ENCODE results near the gene TANGO2. TPM values are rescaled to one million over a fixed set of nuclear protein-coding genes. Genes with fewer than 3 reads are reported as not detected.

Gene TANGO2
- total RNA-seq, 1 experiment from 2014 or later = 14.6 TPM

- peaks cover 26 to 81% (median 70%) of the 10 kb centered on the region in 3 experiments; a peak in 6 of 7 replicates for H3K36me3 Mint-ChIP-seq (ENCODE audit: insufficient read depth in 1 of 3, low read depth in 3 of 3)
- DNase-seq = no peak
- no peak overlapping the region for H3K27ac ChIP-seq (ENCODE audit: insufficient read length, low read depth, low read length)
These were observed 87.2 kb downstream of the TANGO2 start for GRCh38 chr22:20107951-20108756.

More at GRCh38 chr22:20107951-20108756, 87.2 kb downstream of the TANGO2 start:
- no peak overlapping the region for H3K18ac ChIP-seq (ENCODE audit: insufficient read length, low read depth, low read length)
- H3K4me1 ChIP-seq (ENCODE audit: insufficient read depth, low read length) = no peaks in the 10 kb centered on the region
- H4K91ac ChIP-seq (ENCODE audit: insufficient read length, low read depth, low read length) = no peak overlapping the region
- H4K20me1 ChIP-seq (ENCODE audit: control insufficient read depth, insufficient read depth, insufficient read length) = no peaks in the 10 kb centered on the region
- no peaks in the 10 kb centered on the region for H3K79me1 ChIP-seq (ENCODE audit: insufficient read depth, low read depth, low read length, poor library complexity, severe bottlenecking)
- no peaks in the 10 kb centered on the region; the same call in 1 of the 2 replicates for H3K27me3 ChIP-seq (ENCODE audit: insufficient read depth, low read length)
- WGBS (ENCODE audit: extremely low coverage, insufficient read length, low lambda C conversion rate) = no CpG with 5 or more reads among the region's 13 CpGs
- Mint-ChIP-seq H3K27ac (no peak overlapping the region), H3K27me3 (ENCODE audit: low read depth) (no peaks in the 10 kb centered on the region; the same call in 1 of the 2 replicates), H3K4me1 (no peaks in the 10 kb centered on the region; a peak in 2 of 4 replicates), H3K4me3 (no peak overlapping the region), H3K9me3 (no peaks in the 10 kb centered on the region)
- no peak overlapping the region for H3K9ac ChIP-seq (ENCODE audit: extremely low read depth, insufficient read length, low read length)
- no peak overlapping the region for H3K56ac ChIP-seq (ENCODE audit: insufficient read length, low read depth, low read length)
- no peak overlapping the region for H4K8ac ChIP-seq (replicated peaks; ENCODE audit: insufficient read length, low read depth, low read length)
- no peak overlapping the region for H2BK20ac ChIP-seq (ENCODE audit: low read depth, low read length, poor library complexity, severe bottlenecking)
- H3K4me2 ChIP-seq (ENCODE audit: insufficient read depth, insufficient read length, low read length) = no peak overlapping the region
- no peak overlapping the region for H2BK5ac ChIP-seq (ENCODE audit: insufficient read length, low read length)
- H2AK5ac ChIP-seq (ENCODE audit: insufficient read length, low read length) = no peak overlapping the region
- H3K23me2 ChIP-seq (ENCODE audit: insufficient read length, low read depth, low read length, poor library complexity, severe bottlenecking) = no peaks in the 10 kb centered on the region
- H3K14ac ChIP-seq (ENCODE audit: insufficient read depth, low read length) = no peak overlapping the region
- no peak overlapping the region for H2BK12ac ChIP-seq (ENCODE audit: insufficient read length, low read depth, low read length)
- 0 out of 2 replicates have a peak, but pooled peaks cover 2% of the 10 kb centered on the region for H3K79me2 ChIP-seq (ENCODE audit: insufficient read depth, low read length)
- no peak for TF ChIP-seq CTCF (conservative IDR thresholded peaks at IDR 0.05)
- no peaks in the 10 kb centered on the region for H3K9me3 ChIP-seq (ENCODE audit: control insufficient read depth, low read depth, low read length)
- no peak overlapping the region for H3T11ph ChIP-seq (ENCODE audit: low read length)
- H3K23ac ChIP-seq (ENCODE audit: insufficient read length, low read depth, low read length) = no peak overlapping the region
- no peak overlapping the region for H3K4ac ChIP-seq (ENCODE audit: low read depth, low read length)
- no peak overlapping the region for H4K5ac ChIP-seq (ENCODE audit: insufficient read length, low read depth, low read length)
- H2AFZ ChIP-seq (ENCODE audit: low read length) = no peak overlapping the region
- no peak overlapping the region for H2BK120ac ChIP-seq (ENCODE audit: low read depth, low read length, poor library complexity, severe bottlenecking)
- H2BK15ac ChIP-seq (ENCODE audit: low read depth, low read length) = no peak overlapping the region
